ENCODE measurements around the gene FUZ. TPM values are rescaled to one million over a fixed set of nuclear protein-coding genes. Genes with fewer than 3 reads are reported as not detected.

FUZ gene
- polyA plus RNA-seq, 1 donor from 2014 or later = 35.4 TPM

DNA sequence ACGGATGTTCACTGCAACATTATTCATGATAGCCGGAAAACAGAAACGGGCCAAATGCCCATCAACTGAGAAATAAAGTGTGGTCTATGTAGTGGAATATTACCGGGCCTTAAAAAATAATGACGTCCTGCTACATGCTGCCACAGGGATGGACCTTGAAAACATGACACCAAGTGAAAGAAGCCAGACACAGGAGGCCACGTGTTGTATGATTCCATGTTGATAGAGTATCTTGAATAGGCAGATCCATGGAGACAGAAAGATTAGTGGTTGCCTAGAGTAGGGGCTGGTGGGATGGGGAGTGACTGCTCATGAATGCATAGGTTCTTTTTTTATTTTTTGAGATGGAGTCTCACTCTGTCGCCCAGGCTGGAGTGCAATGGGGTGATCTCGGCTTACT is 42.6 kb downstream of the FUZ start:
- Histone ChIP-seq H3K9me2 (ENCODE audit: insufficient read depth, low read length) (no peaks in the 10 kb centered on the region), H2AFZ (ENCODE audit: low read depth, low read length) (no peak overlapping the region), H3K36me3 (ENCODE audit: insufficient read depth, low read length) (no peaks in the 10 kb centered on the region), H4K20me1 (ENCODE audit: insufficient read depth) (no peaks in the 10 kb centered on the region), H3K27me3 (ENCODE audit: insufficient read depth, low read depth, low read length) (no peaks in the 10 kb centered on the region), H3K4me2 (ENCODE audit: low read length) (no peak overlapping the region), H3F3A (ENCODE audit: insufficient read depth, low read length, poor library complexity, severe bottlenecking) (no peaks in the 10 kb centered on the region), H3K9ac (ENCODE audit: low read length) (no peak overlapping the region), H3K9me3 (ENCODE audit: low read length) (no peaks in the 10 kb centered on the region), H3K27ac (ENCODE audit: low read length) (no peak overlapping the region), H3K4me3 (ENCODE audit: low read length) (no peak overlapping the region), H3K79me2 (replicated peaks; ENCODE audit: insufficient read depth, low read length) (peaks cover 21% of the 10 kb centered on the region)
- TF ChIP-seq RAD21 (conservative IDR thresholded peaks at IDR 0.05) (no peak), REST (IDR thresholded peaks at IDR 0.05; ENCODE audit: borderline replicate concordance) (no peak), SMC3 (conservative IDR thresholded peaks at IDR 0.05; ENCODE audit: poor library complexity) (no peak), POLR2AphosphoS5 (IDR thresholded peaks at IDR 0.05) (no peak)
- TF ChIP-seq, protein P1, sequence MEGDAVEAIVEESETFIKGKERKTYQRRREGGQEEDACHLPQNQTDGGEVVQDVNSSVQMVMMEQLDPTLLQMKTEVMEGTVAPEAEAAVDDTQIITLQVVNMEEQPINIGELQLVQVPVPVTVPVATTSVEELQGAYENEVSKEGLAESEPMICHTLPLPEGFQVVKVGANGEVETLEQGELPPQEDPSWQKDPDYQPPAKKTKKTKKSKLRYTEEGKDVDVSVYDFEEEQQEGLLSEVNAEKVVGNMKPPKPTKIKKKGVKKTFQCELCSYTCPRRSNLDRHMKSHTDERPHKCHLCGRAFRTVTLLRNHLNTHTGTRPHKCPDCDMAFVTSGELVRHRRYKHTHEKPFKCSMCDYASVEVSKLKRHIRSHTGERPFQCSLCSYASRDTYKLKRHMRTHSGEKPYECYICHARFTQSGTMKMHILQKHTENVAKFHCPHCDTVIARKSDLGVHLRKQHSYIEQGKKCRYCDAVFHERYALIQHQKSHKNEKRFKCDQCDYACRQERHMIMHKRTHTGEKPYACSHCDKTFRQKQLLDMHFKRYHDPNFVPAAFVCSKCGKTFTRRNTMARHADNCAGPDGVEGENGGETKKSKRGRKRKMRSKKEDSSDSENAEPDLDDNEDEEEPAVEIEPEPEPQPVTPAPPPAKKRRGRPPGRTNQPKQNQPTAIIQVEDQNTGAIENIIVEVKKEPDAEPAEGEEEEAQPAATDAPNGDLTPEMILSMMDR (IDR thresholded peaks at IDR 0.05; ENCODE audit: poor library complexity, severe bottlenecking) = no peak

GRCh38 chr19:49767967-49768581 is 45.0 kb downstream of the FUZ start:
- Histone ChIP-seq H3K9me3 (ENCODE audit: low read length) (no peaks in the 10 kb centered on the region), H3K27me3 (ENCODE audit: insufficient read depth, low read depth, low read length) (no peaks in the 10 kb centered on the region), H3K9ac (ENCODE audit: low read length) (peak overlapping the region; percentile 95), H3K9me2 (ENCODE audit: insufficient read depth, low read length) (no peaks in the 10 kb centered on the region), H3K4me3 (ENCODE audit: low read length) (peak overlapping the region; percentile 92), H3K4me2 (ENCODE audit: low read length) (peak overlapping the region; percentile 97), H3K36me3 (ENCODE audit: insufficient read depth, low read length) (no peaks in the 10 kb centered on the region), H2AFZ (ENCODE audit: low read depth, low read length) (no peak overlapping the region), H4K20me1 (ENCODE audit: insufficient read depth) (no peaks in the 10 kb centered on the region), H3K79me2 (replicated peaks; ENCODE audit: insufficient read depth, low read length) (peaks cover 21% of the 10 kb centered on the region), H3F3A (ENCODE audit: insufficient read depth, low read length, poor library complexity, severe bottlenecking) (no peaks in the 10 kb centered on the region), H3K27ac (ENCODE audit: low read length) (peak overlapping the region; percentile 86)
- no peak for TF ChIP-seq RAD21 (conservative IDR thresholded peaks at IDR 0.05)
- TF ChIP-seq EZH2 (IDR thresholded peaks at IDR 0.05; ENCODE audit: borderline replicate concordance, insufficient read depth, low read length, poor library complexity, severe bottlenecking) = no peak
- no peak for TF ChIP-seq POLR2AphosphoS5 (IDR thresholded peaks at IDR 0.05)
- no peak for TF ChIP-seq MXI1 (conservative IDR thresholded peaks at IDR 0.05; ENCODE audit: poor library complexity, severe bottlenecking)
- no peak for TF ChIP-seq TAF1 (IDR thresholded peaks at IDR 0.05; ENCODE audit: low read depth)
- TF ChIP-seq, protein P1 (IDR thresholded peaks at IDR 0.05; ENCODE audit: poor library complexity, severe bottlenecking) = no peak
- no peak for TF ChIP-seq REST (IDR thresholded peaks at IDR 0.05; ENCODE audit: borderline replicate concordance)
- no peak for TF ChIP-seq EP300 (conservative IDR thresholded peaks at IDR 0.05; ENCODE audit: poor library complexity, severe bottlenecking)
- TF ChIP-seq SMC3 (conservative IDR thresholded peaks at IDR 0.05; ENCODE audit: poor library complexity) = no peak

All from neural cell (in vitro differentiated cells).